Dendritic cell treated with granulocyte-macrophage colony-stimulating factor and Interleukin-4, amounts not matched to agents 40 ng/mL and 50 ng/mL, for 4 days (primary cell): Measurements from ENCODE around the gene NCKAP1.

Experiments
- H3K27ac Mint-ChIP-seq: one replicate; pipeline ENCODE4 v1.8.0; 2022; ENCODE audit warnings: mild to moderate bottlenecking, mixed read lengths
- H3K27me3 Mint-ChIP-seq: one replicate; pipeline ENCODE4 v1.8.0; 2022; ENCODE audit warnings: mild to moderate bottlenecking, mixed read lengths
- H3K36me3 Mint-ChIP-seq: one replicate; pipeline ENCODE4 v1.8.0; 2022; ENCODE audit warnings: low read depth, mixed read lengths
- H3K4me1 Mint-ChIP-seq: one replicate; pipeline ENCODE4 v1.8.0; 2022; ENCODE audit warnings: low read depth, mixed read lengths
- H3K4me3 Mint-ChIP-seq: one replicate; pipeline ENCODE4 v1.8.0; 2022; ENCODE audit warnings: mild to moderate bottlenecking, moderate library complexity, mixed read lengths
- H3K9me3 Mint-ChIP-seq: one replicate; pipeline ENCODE4 v1.8.0; 2022; ENCODE audit warnings: mixed read lengths
- intact Hi-C: fragments of 100-400 bp; cut with micrococcal nuclease; formaldehyde crosslinking; loops from one replicate; pipeline ENCODE4 v1.15.0; 2022

Gene NCKAP1

DNA sequence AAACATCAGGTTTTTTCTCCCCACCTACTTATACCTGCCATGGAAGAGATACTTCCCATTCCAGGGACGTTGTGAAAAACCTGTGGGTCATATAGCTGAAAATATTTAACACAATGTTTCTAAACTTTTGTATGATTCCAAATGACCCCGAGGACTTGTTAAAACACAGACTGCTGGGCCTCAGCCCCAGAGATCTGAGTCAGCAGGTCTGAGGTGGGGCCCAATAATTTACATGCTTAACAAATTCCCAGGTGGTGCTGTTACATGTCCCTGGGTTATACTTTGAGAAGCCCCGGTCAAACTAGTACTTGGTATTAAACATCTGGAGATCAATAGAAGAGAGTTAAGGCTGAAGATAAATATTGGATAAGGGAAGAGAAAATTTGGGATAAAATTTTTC is 100.4 kb downstream of the NCKAP1 start:
- no peaks in the 10 kb centered on the region for H3K36me3 Mint-ChIP-seq
- no peak overlapping the region for H3K4me3 Mint-ChIP-seq
- no peaks in the 10 kb centered on the region for H3K27me3 Mint-ChIP-seq
- no peaks in the 10 kb centered on the region for H3K9me3 Mint-ChIP-seq
- no peak overlapping the region for H3K27ac Mint-ChIP-seq
- intact Hi-C loops: no loop called here
- H3K4me1 Mint-ChIP-seq: no peaks in the 10 kb centered on the region

DNA sequence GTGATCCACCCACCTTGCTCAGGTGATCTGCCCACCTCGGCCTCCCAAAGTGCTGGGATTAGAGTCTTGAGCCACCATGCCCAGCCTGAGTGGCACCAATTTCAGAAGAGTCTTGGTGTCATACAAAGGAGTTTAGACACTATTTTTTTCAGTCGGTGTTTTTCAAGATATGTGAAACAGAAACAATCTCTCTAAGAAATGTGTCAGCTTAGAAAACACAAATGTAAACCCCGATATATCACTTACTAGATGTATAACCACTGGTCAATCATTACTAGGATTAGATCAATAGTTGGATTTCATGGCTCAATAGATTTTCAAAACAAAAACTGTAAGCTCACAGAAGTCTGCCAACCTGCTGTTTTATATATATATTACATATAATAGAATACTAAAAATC is 104.6 kb downstream of the NCKAP1 start:
- H3K4me3 Mint-ChIP-seq: no peak overlapping the region
- H3K4me1 Mint-ChIP-seq: no peaks in the 10 kb centered on the region
- intact Hi-C loops: no loop called here
- H3K9me3 Mint-ChIP-seq: no peaks in the 10 kb centered on the region
- H3K27ac Mint-ChIP-seq: no peak overlapping the region
- no peaks in the 10 kb centered on the region for H3K27me3 Mint-ChIP-seq
- H3K36me3 Mint-ChIP-seq: no peaks in the 10 kb centered on the region

DNA sequence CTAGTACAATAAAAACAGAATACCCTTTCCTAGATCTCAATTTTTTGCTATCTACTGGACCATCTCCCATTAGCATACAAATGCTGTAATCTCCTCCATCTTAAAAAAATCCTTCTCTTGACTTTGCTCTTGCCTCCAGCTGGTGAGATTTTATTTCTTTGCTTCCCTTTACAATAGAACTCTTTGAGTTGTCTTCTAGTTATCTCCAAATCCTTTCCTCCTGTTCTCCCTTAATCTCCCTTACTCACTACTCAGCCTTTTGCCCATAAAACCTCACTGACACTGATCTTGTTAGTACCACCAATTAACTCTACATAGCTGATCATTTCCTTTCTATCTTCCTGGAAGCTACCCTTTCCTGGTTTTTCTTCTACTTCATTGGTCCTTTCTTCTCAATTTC is 108.3 kb downstream of the NCKAP1 start:
- intact Hi-C loops: no loop called here
- H3K36me3 Mint-ChIP-seq: no peaks in the 10 kb centered on the region
- H3K4me3 Mint-ChIP-seq: no peak overlapping the region
- no peaks in the 10 kb centered on the region for H3K27me3 Mint-ChIP-seq
- no peaks in the 10 kb centered on the region for H3K9me3 Mint-ChIP-seq
- no peaks in the 10 kb centered on the region for H3K4me1 Mint-ChIP-seq
- no peak overlapping the region for H3K27ac Mint-ChIP-seq

DNA sequence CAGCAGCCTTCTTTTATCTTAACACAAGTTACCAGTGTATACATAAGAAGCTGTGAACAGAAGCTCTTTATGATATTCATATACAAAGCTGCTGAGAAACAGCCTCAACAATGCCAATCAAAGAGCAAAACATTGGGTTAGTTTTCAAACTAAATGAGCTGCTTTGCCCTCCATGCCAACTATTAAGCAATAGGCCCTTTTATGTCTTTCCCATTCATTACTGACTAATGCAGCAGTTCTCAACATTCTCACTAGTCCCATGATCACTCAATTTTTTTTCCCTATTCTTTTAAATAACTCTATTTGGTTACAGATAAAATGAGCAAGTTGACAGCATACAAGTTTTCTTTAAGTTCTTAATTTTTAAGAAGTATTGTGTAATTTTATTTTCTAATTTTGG is 114.0 kb downstream of the NCKAP1 start:
- no peak overlapping the region for H3K4me3 Mint-ChIP-seq
- no peaks in the 10 kb centered on the region for H3K36me3 Mint-ChIP-seq
- H3K27me3 Mint-ChIP-seq: no peaks in the 10 kb centered on the region
- intact Hi-C loops: no loop called here
- H3K9me3 Mint-ChIP-seq: no peaks in the 10 kb centered on the region
- no peaks in the 10 kb centered on the region for H3K4me1 Mint-ChIP-seq
- H3K27ac Mint-ChIP-seq: no peak overlapping the region

DNA sequence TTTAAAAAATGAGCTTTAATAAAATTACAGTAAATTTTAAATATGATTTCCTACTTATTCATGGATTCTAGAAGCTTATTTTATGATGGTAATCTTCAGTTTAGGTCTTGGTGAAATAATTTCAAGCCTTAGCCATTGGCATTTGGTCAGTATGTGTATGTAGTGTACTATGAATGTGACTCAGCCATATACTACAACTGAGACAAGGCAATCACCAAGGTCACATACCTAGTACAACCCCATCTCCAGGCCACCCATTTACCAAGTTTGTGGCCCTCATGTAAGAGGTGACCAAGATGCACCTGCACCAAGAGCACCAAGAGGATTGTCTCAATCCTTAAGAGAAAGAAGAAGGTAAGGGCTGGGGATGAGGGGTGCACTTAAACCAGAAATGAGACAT is 117.0 kb downstream of the NCKAP1 start:
- H3K9me3 Mint-ChIP-seq: no peaks in the 10 kb centered on the region
- intact Hi-C loops: no loop called here
- H3K27ac Mint-ChIP-seq: no peak overlapping the region
- H3K36me3 Mint-ChIP-seq: no peaks in the 10 kb centered on the region
- no peaks in the 10 kb centered on the region for H3K4me1 Mint-ChIP-seq
- no peaks in the 10 kb centered on the region for H3K27me3 Mint-ChIP-seq
- H3K4me3 Mint-ChIP-seq: no peak overlapping the region

DNA sequence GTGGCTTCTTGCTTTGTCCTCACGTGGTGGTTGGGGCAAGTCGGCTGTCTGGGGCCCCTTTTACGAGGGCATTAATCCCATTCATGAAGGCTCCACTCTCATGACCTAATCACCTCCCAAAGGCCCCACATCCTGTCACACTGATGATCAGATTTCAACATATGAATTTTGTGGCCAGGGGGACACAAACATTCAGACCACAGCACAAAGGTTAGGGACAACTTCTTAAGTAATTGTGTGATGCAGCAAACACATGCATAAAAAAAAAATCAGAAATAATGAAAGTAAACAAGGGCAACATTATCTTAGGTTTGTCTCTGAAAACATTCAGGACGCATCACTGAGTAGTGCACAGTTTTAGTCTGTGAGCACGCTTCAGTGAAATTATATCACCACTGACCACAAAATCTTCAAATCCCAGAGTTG is 117.6 kb downstream of the NCKAP1 start:
- intact Hi-C loops: no loop called here
- no peaks in the 10 kb centered on the region for H3K9me3 Mint-ChIP-seq

DNA sequence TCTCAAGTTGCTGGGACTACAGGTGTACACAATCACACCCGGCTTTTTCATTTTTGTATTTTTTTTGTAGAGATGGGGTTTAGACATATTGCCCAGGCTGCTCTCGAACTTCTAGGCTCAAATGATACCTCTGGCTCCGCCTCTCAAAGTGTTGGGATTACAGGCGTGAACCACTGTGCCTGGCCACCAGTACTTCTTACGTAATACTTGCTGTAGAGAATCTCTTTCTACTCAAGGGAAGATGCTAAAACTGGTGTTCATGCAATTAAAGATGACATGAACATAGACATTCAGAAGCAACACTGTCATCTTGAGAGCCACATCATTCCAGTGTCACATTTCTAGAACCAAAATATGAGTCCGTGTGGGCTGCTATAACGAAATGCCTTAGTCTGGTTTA is 118.2 kb downstream of the NCKAP1 start:
- no peaks in the 10 kb centered on the region for H3K27me3 Mint-ChIP-seq
- no peaks in the 10 kb centered on the region for H3K36me3 Mint-ChIP-seq
- H3K27ac Mint-ChIP-seq: no peak overlapping the region
- intact Hi-C loops: no loop called here
- H3K4me3 Mint-ChIP-seq: no peak overlapping the region
- no peaks in the 10 kb centered on the region for H3K4me1 Mint-ChIP-seq
- no peaks in the 10 kb centered on the region for H3K9me3 Mint-ChIP-seq

More for the DNA sequence above, 117.6 kb downstream of the NCKAP1 start:
- Mint-ChIP-seq H3K36me3 (no peaks in the 10 kb centered on the region), H3K27me3 (no peaks in the 10 kb centered on the region), H3K27ac (no peak overlapping the region), H3K4me1 (no peaks in the 10 kb centered on the region), H3K4me3 (no peak overlapping the region)

DNA sequence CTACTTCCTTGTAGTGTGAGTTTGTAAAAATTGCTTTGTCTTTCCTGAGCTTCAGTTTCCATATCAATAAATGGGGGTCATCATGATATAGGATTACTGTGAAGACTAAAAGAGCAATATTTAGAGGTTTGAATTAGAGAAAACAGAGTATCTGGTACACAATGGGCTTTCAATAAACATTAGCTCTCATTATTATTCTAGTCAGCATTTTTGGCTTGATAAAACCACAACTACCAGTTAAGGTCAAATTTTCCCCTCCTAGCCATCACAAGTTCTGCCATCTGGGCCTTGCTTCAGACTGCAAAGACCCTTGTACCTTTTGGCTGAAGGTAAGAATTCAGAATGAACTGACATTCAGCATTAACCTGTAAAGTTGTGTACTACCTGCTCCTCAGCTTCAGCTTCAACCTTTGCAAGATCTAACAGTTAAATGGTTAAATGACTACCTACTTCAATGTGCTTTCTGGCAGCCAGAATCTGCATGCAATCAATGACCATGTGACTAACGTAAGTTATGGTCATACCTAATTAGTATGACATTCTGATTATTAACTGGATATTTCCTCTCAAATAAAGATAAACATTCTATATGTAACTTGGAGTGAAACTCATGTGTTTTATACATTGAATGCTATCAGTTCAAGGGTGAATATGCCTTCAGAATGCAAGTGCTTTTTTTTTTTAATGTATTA is 119.2 kb downstream of the NCKAP1 start:
- Mint-ChIP-seq H3K4me3 (no peak overlapping the region), H3K27me3 (no peaks in the 10 kb centered on the region)

DNA sequence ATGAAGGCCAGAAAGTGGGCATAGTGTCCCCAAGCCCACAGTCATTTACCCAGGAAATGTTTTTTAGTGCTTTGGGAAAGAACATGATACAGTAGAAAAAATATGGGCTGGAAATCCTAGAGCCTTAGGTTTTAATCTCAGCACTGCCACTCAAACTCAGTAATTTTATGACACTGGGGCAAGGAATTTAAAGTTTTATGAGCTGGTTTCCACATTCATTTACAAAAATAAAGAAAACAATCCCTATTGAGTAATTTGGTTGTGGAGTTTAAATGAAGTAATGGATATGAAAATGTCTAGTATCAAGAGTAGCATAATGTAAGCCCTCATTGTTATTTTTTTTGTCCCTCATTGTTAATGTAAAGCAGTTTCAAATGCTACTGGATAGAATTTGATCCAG is 120.3 kb downstream of the NCKAP1 start:
- Mint-ChIP-seq H3K27me3 (no peaks in the 10 kb centered on the region), H3K36me3 (no peaks in the 10 kb centered on the region), H3K27ac (no peak overlapping the region), H3K4me3 (no peak overlapping the region), H3K9me3 (no peaks in the 10 kb centered on the region), H3K4me1 (no peaks in the 10 kb centered on the region)
- intact Hi-C loops: no loop called here

More for the DNA sequence above, 119.2 kb downstream of the NCKAP1 start:
- intact Hi-C loops: no loop called here
- Mint-ChIP-seq H3K9me3 (no peaks in the 10 kb centered on the region), H3K4me1 (no peaks in the 10 kb centered on the region), H3K36me3 (no peaks in the 10 kb centered on the region), H3K27ac (no peak overlapping the region)

DNA sequence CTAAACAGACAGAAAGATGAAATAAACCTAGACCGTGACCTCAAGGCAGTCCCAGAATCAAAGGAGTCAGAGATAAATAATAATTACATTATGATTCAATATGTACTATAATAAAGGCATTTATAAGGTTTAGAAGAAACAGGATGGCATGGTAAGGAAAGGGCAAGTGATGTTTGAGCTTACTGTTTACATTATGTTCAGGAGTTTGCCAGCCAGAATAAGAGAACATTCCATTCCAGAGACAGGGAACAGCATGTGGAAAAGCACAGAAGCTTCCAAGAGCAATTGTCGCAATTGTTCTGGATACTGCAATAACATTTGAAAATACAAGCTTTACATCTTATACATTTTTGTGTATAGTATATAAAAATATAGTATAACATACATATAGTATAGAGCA is 121.8 kb downstream of the NCKAP1 start:
- intact Hi-C loops: no loop called here
- no peak overlapping the region for H3K27ac Mint-ChIP-seq
- H3K27me3 Mint-ChIP-seq: no peaks in the 10 kb centered on the region
- no peak overlapping the region for H3K4me3 Mint-ChIP-seq
- no peaks in the 10 kb centered on the region for H3K36me3 Mint-ChIP-seq
- no peaks in the 10 kb centered on the region for H3K9me3 Mint-ChIP-seq
- no peaks in the 10 kb centered on the region for H3K4me1 Mint-ChIP-seq

DNA sequence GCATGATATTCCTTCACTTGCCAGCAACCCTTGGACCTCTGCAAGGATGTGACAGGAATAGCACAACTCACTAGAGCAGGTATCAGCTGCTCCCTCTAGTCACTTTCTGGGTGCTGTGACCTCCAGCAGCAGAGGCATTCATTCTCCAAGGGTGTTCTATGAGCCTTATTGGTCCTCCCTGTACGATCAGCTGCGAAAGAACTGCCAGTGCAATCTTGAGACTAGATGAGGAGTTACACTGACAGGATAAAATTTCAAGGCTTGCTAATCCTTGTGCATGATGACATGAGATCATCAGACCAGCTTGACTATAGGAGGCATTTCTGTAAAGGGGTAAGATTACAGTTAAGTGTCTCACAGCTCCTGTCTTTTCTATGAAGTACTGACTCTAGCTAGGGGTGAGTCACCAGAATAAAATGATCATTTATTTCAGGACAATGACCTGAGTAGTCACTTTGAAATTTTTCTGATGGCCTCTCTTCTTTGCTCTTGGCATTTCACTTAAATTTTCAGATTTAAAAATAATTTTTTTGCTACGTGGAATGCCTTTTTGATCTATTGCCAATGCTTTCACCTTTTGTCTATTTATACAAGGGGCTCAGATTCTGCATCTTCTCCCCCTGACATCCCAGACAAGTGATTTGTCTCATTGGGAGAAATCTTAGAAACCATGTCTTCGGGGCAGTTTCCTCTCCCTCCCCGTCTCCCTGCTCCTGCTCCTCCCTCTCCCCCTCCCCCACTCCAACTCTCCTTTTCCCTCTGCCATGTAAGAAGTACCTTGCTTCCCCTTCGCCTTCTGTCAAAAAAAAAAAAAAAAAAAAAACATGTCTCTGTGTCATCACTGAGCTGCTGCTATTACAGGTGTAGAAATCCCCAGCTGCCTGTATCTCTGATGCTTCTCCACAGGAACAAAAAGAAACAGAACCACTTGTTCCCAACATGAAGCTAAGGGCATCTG is 122.6 kb downstream of the NCKAP1 start:
- intact Hi-C loops: no loop called here
- Mint-ChIP-seq H3K27ac (no peak overlapping the region), H3K4me1 (no peaks in the 10 kb centered on the region), H3K9me3 (no peaks in the 10 kb centered on the region), H3K36me3 (no peaks in the 10 kb centered on the region), H3K27me3 (no peaks in the 10 kb centered on the region), H3K4me3 (no peak overlapping the region)

DNA sequence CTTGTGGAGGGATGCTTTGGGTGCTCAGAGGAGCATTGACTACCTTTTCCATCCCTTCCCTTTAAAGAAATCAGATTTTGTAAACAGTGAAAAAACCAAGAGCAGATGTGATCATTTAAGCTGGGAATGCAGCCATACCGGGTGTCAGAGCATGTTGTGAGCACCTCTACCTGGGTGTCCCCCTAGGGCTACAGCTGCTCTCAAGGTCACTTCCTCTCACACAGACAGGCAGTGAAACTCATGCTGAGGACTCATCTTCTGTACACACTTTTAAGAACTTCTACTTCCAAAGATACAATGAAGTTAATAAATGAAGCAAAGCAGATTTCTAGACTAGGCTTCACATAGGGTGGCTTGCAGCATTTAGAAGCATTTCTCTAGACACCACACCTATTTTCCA is 123.4 kb downstream of the NCKAP1 start:
- Mint-ChIP-seq H3K4me3 (no peak overlapping the region), H3K36me3 (no peaks in the 10 kb centered on the region), H3K9me3 (no peaks in the 10 kb centered on the region), H3K27ac (no peak overlapping the region), H3K27me3 (no peaks in the 10 kb centered on the region), H3K4me1 (no peaks in the 10 kb centered on the region)
- intact Hi-C loops: no loop called here

DNA sequence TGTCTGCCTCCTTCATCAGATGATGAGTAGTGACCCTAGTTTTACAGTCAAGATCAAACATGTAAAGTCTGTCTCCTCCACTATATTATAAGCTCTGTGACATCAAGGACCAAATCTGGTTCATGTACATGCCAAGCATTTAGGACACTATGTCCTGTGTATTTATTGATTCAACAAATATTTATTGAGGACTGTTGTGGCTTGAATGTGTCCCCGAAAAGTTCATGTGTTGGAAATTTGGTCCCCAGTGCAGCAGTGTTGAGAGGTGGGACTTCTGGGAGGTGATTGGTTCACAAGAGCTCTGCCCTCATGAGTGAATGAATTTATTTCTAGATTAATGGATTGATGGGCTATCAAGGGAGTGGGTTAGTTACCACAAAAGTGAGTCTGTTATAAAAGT is 125.2 kb downstream of the NCKAP1 start:
- Mint-ChIP-seq H3K36me3 (no peaks in the 10 kb centered on the region), H3K27me3 (no peaks in the 10 kb centered on the region)

DNA sequence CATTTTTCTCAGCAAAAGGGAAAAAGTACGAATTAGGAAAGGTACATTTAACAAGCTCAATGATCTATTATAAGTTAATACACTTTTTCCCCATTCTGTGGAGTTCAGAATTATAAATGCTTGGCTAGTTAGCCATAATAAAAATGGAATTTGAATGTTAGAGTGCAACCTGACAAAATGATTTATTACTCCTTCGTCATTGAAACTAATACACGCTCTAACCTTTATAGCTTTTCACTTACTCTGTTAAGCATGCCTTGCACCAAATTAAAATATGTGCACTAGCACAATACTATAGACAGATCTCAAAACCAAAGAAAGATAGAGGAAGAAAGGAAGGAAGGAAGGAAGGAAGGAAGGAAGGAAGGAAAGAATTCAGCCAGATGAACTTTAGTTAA is 125.7 kb downstream of the NCKAP1 start:
- Mint-ChIP-seq H3K9me3 (peaks cover 3% of the 10 kb centered on the region), H3K4me1 (no peaks in the 10 kb centered on the region), H3K4me3 (no peak overlapping the region), H3K27ac (no peak overlapping the region), H3K36me3 (no peaks in the 10 kb centered on the region), H3K27me3 (no peaks in the 10 kb centered on the region)
- intact Hi-C loops: no loop called here

More for the DNA sequence above, 125.2 kb downstream of the NCKAP1 start:
- Mint-ChIP-seq H3K27ac (no peak overlapping the region), H3K4me1 (no peaks in the 10 kb centered on the region), H3K9me3 (no peaks in the 10 kb centered on the region), H3K4me3 (no peak overlapping the region)
- intact Hi-C loops: no loop called here
